ENCODE data around the gene ALDH4A1. TPM values are rescaled to one million over a fixed set of nuclear protein-coding genes. Genes with fewer than 3 reads are reported as not detected.
A peak's percentile ranks its signal among the peaks of the same experiment; 100 is the strongest.

The ALDH4A1 gene
- total RNA-seq, 2 donors from 2014 or later: 4.7 to 15.5 TPM

DNA sequence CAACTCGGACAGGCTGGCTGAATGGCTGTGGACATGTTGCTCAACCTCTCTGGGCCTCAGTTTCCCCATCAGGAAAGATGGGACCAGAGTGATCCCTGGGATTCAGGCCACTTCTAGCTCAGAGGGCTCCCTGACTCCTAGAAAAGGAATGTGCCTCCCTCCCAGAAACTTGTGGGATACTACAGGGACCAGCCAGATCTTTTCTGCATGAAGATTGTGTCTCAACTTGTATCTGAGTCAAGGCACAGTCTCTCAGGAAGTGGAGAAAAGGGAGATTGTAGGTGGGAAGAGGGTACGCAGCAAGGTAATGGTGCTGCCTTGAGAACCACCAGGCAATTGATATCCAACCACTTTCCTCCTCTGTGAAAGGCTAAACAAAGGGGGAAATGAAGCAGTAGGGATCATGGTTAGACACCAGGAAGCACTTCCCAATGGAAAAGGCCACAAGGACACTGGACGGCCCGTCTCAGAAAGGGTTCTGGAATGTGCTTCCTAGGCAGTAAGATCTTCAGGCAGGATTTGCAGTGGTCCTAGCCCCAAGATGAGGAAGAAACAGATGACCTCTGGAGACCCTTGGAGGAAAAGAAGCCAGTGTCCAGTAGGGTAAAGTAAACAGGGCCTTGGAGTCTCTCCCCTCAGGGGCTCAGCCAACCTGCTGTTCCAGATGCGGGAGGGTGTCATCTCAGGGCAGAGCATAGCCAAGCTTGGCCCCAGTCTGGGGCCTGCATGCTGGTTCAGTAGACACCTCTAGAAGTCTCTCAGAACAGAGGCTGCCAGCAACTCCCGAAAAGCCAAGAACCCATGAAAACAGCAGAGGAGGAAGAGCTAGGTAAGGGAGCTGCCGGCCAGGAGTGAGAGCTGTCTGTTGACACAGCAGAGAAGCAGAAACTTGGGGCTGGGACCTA lies 37.3 kb upstream of the ALDH4A1 start:
- intact Hi-C loops (cut with DNase I): no loop called here
- no peaks in the 10 kb centered on the region for H3K36me3 ChIP-seq (replicated peaks in 1 of 2; ENCODE audit: insufficient read depth in 1 of 2, low read depth in 2 of 2)
- no peak overlapping the region for H3K4me3 ChIP-seq
- H3K27ac ChIP-seq: peak overlapping the region in 3 of 4 donors; percentile 63 to 71 (median 70)
- 52 to 70% methylated on average over 6 to 7 of the region's 7 CpGs for WGBS, 2 donors
- H3K27me3 ChIP-seq: no peaks in the 10 kb centered on the region
- no peak for DNase-seq
- peaks cover 78% of the 10 kb centered on the region for H3K4me1 ChIP-seq
- H3K9me3 ChIP-seq: no peaks in the 10 kb centered on the region
- no peak for ATAC-seq
- no peak for TF ChIP-seq POLR2A (IDR thresholded peaks at IDR 0.05)
- TF ChIP-seq, protein P1, sequence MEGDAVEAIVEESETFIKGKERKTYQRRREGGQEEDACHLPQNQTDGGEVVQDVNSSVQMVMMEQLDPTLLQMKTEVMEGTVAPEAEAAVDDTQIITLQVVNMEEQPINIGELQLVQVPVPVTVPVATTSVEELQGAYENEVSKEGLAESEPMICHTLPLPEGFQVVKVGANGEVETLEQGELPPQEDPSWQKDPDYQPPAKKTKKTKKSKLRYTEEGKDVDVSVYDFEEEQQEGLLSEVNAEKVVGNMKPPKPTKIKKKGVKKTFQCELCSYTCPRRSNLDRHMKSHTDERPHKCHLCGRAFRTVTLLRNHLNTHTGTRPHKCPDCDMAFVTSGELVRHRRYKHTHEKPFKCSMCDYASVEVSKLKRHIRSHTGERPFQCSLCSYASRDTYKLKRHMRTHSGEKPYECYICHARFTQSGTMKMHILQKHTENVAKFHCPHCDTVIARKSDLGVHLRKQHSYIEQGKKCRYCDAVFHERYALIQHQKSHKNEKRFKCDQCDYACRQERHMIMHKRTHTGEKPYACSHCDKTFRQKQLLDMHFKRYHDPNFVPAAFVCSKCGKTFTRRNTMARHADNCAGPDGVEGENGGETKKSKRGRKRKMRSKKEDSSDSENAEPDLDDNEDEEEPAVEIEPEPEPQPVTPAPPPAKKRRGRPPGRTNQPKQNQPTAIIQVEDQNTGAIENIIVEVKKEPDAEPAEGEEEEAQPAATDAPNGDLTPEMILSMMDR (IDR thresholded peaks at IDR 0.05): no peak

- whole genome bisulfite sequencing, 2 donors: 29% methylated on average over 2 of the region's 2 CpGs; no CpG with 5 or more reads in 1 of the 2 donors
- no peak for ATAC-seq
- no peak for TF ChIP-seq POLR2A (IDR thresholded peaks at IDR 0.05)
- TF ChIP-seq, protein P1 (IDR thresholded peaks at IDR 0.05): no peak
- H3K9me3 ChIP-seq: no peaks in the 10 kb centered on the region
- no peak overlapping the region for H3K4me3 ChIP-seq
- H3K4me1 ChIP-seq: peaks cover 74% of the 10 kb centered on the region
- no peaks in the 10 kb centered on the region for H3K36me3 ChIP-seq (replicated peaks in 1 of 2; ENCODE audit: insufficient read depth in 1 of 2, low read depth in 2 of 2)
- peak overlapping the region in 3 of 4 donors; percentile 63 to 71 (median 70) for H3K27ac ChIP-seq
- no peak for DNase-seq
- intact Hi-C loops (cut with DNase I): no loop called here
- no peaks in the 10 kb centered on the region for H3K27me3 ChIP-seq
Measured at GRCh38 chr1:18938707-18939070, 36.3 kb upstream of the ALDH4A1 start.

- intact Hi-C loops (cut with DNase I): no loop called here
- WGBS, 2 donors: 79 to 87% methylated on average over 11 to 14 of the region's 14 CpGs
- Histone ChIP-seq H3K27me3 (no peaks in the 10 kb centered on the region), H3K4me1 (peaks cover 75% of the 10 kb centered on the region), H3K27ac (peak overlapping the region in 3 of 4 donors; percentile 32 to 71 (median 63)), H3K36me3 (replicated peaks in 1 of 2; ENCODE audit: insufficient read depth in 1 of 2, low read depth in 2 of 2) (no peaks in the 10 kb centered on the region), H3K9me3 (no peaks in the 10 kb centered on the region), H3K4me3 (no peak overlapping the region)
- no peak for ATAC-seq
- TF ChIP-seq POLR2A (IDR thresholded peaks at IDR 0.05): no peak
- TF ChIP-seq, protein P1 (IDR thresholded peaks at IDR 0.05): no peak
- no peak for DNase-seq
Measured at GRCh38 chr1:18938008-18938706, 35.8 kb upstream of the ALDH4A1 start.

DNA sequence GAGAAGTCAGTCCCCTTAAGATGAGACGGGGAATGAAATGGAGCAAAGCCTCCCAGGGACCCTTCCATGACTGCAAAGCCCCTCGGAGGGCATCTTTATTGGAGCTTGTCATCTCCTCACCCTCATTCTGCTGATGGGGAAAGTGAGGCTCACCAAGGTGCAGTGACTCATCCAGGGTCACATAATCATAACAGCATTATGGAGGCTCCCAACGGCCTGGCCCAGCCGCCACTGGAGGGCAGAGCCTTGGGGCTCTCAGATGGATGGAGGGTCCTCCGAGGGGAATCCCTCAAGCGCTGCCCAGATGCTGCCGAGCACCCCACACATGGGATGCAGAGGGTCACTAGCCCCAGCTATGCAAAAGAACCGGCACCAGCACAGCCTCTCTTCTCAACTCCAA lies 35.2 kb upstream of the ALDH4A1 start:
- TF ChIP-seq POLR2A (IDR thresholded peaks at IDR 0.05): no peak
- TF ChIP-seq, protein P1 (IDR thresholded peaks at IDR 0.05): no peak
- Histone ChIP-seq H3K27ac (peak overlapping the region in 3 of 4 donors; percentile 6 to 32 (median 15)), H3K9me3 (no peaks in the 10 kb centered on the region), H3K27me3 (no peaks in the 10 kb centered on the region), H3K36me3 (replicated peaks in 1 of 2; ENCODE audit: insufficient read depth in 1 of 2, low read depth in 2 of 2) (no peaks in the 10 kb centered on the region), H3K4me1 (peaks cover 77% of the 10 kb centered on the region), H3K4me3 (no peak overlapping the region)
- DNase-seq: no peak
- no peak for ATAC-seq
- intact Hi-C loops (cut with DNase I): no loop called here
- WGBS, 2 donors: 84 to 87% methylated on average over 8 of the region's 8 CpGs
